ENCODE measurements around the gene SLC25A45. TPM values are rescaled to one million over a fixed set of nuclear protein-coding genes. Genes with fewer than 3 reads are reported as not detected.

SLC25A45 gene
- total and polyA plus RNA-seq, 2 of the 4 experiments (the other 2 are of a cell fraction), result 0.72 to 1.2 TPM

- H3K4me1 ChIP-seq (ENCODE audit: control insufficient read depth, insufficient read depth, low read length), result peaks cover 27% of the 10 kb centered on the region
- intact Hi-C loops (cut with micrococcal nuclease) (no loop called here), in situ Hi-C loops (cut with MboI; ENCODE audit: low sequenced_read_pairs) (no loop called here), dilution Hi-C loops (cut with HindIII; ENCODE audit: low sequenced_read_pairs, unreplicated experiment) (no loop called here)
- DNase-seq (no peak), ATAC-seq (ENCODE audit: low read depth) (peak; percentile 28)
- H3K4me2 ChIP-seq (ENCODE audit: low read depth, low read length), result peak overlapping the region; percentile 60
- peak overlapping the region; percentile 96 for H2AK9ac ChIP-seq (replicated peaks; ENCODE audit: low read depth, low read length, poor library complexity)
- 0 out of 2 replicates have a peak overlapping the region, but pooled peaks have one; percentile 11 for H3K56ac ChIP-seq (ENCODE audit: extremely low read depth, insufficient read depth, low read length)
- H3K9me3 ChIP-seq (ENCODE audit: control insufficient read depth, insufficient read depth, low read length), result no peaks in the 10 kb centered on the region
- peak overlapping the region; percentile 73 for H3K27ac ChIP-seq (ENCODE audit: insufficient read depth, low read length)
- peak overlapping the region; percentile 61 for H4K5ac ChIP-seq (ENCODE audit: low read depth, low read length)
- peak overlapping the region; percentile 84 for H4K91ac ChIP-seq (ENCODE audit: insufficient read depth, low read depth, low read length)
- H2BK15ac ChIP-seq (ENCODE audit: low read depth, low read length), result peak overlapping the region; percentile 44; the same call in 2 of the 3 replicates
- H3K23ac ChIP-seq (ENCODE audit: low read depth, low read length), result peak overlapping the region; percentile 95
- peaks cover 25 to 80% of the 10 kb centered on the region in 2 experiments for H3K79me1 ChIP-seq (ENCODE audit: low read depth in 1 of 2, low read length in 2 of 2)
- H2AFZ ChIP-seq (replicated peaks; ENCODE audit: low read length, poor library complexity), result peak overlapping the region; percentile 65
- H3K27me3 ChIP-seq (ENCODE audit: control insufficient read depth, insufficient read depth, low read length), result no peaks in the 10 kb centered on the region
- peak overlapping the region; percentile 41 for H2BK5ac ChIP-seq (ENCODE audit: low read depth, low read length, poor library complexity, severe bottlenecking)
- no peak for TF ChIP-seq MAFK (IDR thresholded peaks at IDR 0.05; ENCODE audit: low read depth, low read length)
- no peak for TF ChIP-seq CTCF (conservative IDR thresholded peaks at IDR 0.05; ENCODE audit: low read depth, low read length)
- peak; percentile 6; the same call in 1 of the 2 replicates for TF ChIP-seq MAZ (IDR thresholded peaks at IDR 0.05; ENCODE audit: borderline replicate concordance, low read depth, low read length)
- ChIA-PET CTCF (no interaction called here), POLR2A (ENCODE audit: unreplicated experiment) (interaction anchor here (0.6 to 1.5 kb wide), 3 partner anchors 19 to 119 kb away, joined by 7 to 18 read pairs (median 9); no protein-coding TSS in a partner anchor)
- H3K4me3 ChIP-seq (ENCODE audit: insufficient read depth, low read depth, low read length), result no peak overlapping the region
- H3K36me3 ChIP-seq (ENCODE audit: control insufficient read depth, insufficient read depth, low read length), result peaks cover 29% of the 10 kb centered on the region; the same call in 1 of the 2 replicates
- no CpG with 5 or more reads among the region's 21 CpGs for WGBS, 2 experiments (ENCODE audit: extremely low coverage in 2 of 2, insufficient read length in 1 of 2)
- H3K9ac ChIP-seq (ENCODE audit: low read depth, low read length), result peak overlapping the region; percentile 10
- peak overlapping the region; percentile 45; the same call in 1 of the 2 replicates for H3K18ac ChIP-seq (ENCODE audit: low read depth, low read length)
- no TSS peak for BruUV-seq (replicated peaks)
- peak overlapping the region; percentile 60 for H2BK120ac ChIP-seq (ENCODE audit: low read depth, low read length)
- peaks cover 16% of the 10 kb centered on the region for H3K9me1 ChIP-seq (ENCODE audit: insufficient read depth, low read length)
- H2AK5ac ChIP-seq (ENCODE audit: low read depth, low read length), result peak overlapping the region; percentile 98
- peak overlapping the region; percentile 8; the same call in 1 of the 2 replicates for H2BK20ac ChIP-seq (ENCODE audit: low read depth, low read length)
- H3K4ac ChIP-seq (ENCODE audit: low read depth, low read length), result peak overlapping the region; percentile 80
- H4K8ac ChIP-seq (ENCODE audit: low read depth in 2 of 2, low read length in 2 of 2), result peak overlapping the region; percentile 18 to 92; a peak in 3 of 4 replicates
- peak overlapping the region; percentile 79 for H3K14ac ChIP-seq (replicated peaks; ENCODE audit: low read depth, low read length)
- peaks cover 8% of the 10 kb centered on the region; the same call in 1 of the 2 replicates for H4K20me1 ChIP-seq (ENCODE audit: insufficient read depth, low read length)
Observed at GRCh38 chr11:65390099-65390941, 7.9 kb upstream of the SLC25A45 start.
